Glomerular visceral epithelial cell (primary cell): ENCODE data around the gene HYPK.

Source experiments
- DNase-seq: peaks from one replicate; pipeline ENCODE4 v3.0.0-alpha.2; 2016; ENCODE audit errors: extremely low spot score

The HYPK gene

GRCh38 chr15:43800286-43801141 is at the start of gene HYPK:
TSS of gene HYPK (plus strand) at chr15:43800599. CDS start at chr15:43800623, 24 bp downstream.
- DNase-seq = peak; percentile 91

- no peak for DNase-seq
Measured at GRCh38 chr15:43751885-43752284, 48.5 kb upstream of the HYPK start.

- DNase-seq = no peak
Measured at GRCh38 chr15:43762824-43763223, 37.6 kb upstream of the HYPK start.

GRCh38 chr15:43763819-43764446 is 36.5 kb upstream of the HYPK start:
- DNase-seq = no peak

- peak; percentile 54 for DNase-seq
Measured at GRCh38 chr15:43769584-43770228, 30.7 kb upstream of the HYPK start.

- DNase-seq = no peak
Measured at GRCh38 chr15:43771816-43772215, 28.6 kb upstream of the HYPK start.

- no peak for DNase-seq
Measured at GRCh38 chr15:43772624-43773023, 27.8 kb upstream of the HYPK start.

- no peak for DNase-seq
Measured at GRCh38 chr15:43774062-43774461, 26.3 kb upstream of the HYPK start.

- DNase-seq = peak; percentile 65
Measured at GRCh38 chr15:43775411-43775965, 24.9 kb upstream of the HYPK start.

GRCh38 chr15:43776101-43776717 is 24.2 kb upstream of the HYPK start:
- peak; percentile 3 for DNase-seq

- peak; percentile 81 for DNase-seq
Measured at GRCh38 chr15:43776718-43777266, 23.6 kb upstream of the HYPK start, which contains the start of gene ELL3. TSS of gene ELL3 (minus strand) at chr15:43776966. CDS start at chr15:43776901, 65 bp downstream.

GRCh38 chr15:43777267-43777914 is 23.0 kb upstream of the HYPK start:
- DNase-seq = peak; percentile 79

GRCh38 chr15:43779016-43779415 is 21.4 kb upstream of the HYPK start:
- no peak for DNase-seq

- DNase-seq = no peak
Measured at GRCh38 chr15:43789409-43789808, 11.0 kb upstream of the HYPK start.

GRCh38 chr15:43791993-43792760 is 8.2 kb upstream of the HYPK start, which contains the start of gene SERF2:
TSS of gene SERF2 (plus strand) at chr15:43792320. CDS start at chr15:43792377, 57 bp downstream.
- peak; percentile 100 for DNase-seq

GRCh38 chr15:43792761-43793476 is 7.5 kb upstream of the HYPK start:
- peak; percentile 26 for DNase-seq

- DNase-seq = no peak
Measured at GRCh38 chr15:43793647-43794046, 6.8 kb upstream of the HYPK start.

GRCh38 chr15:43794269-43795037 is 5.9 kb upstream of the HYPK start:
- DNase-seq = peak; percentile 77

GRCh38 chr15:43795197-43795596 is 5.2 kb upstream of the HYPK start:
- no peak for DNase-seq
